Middle frontal gyrus (tissue), 1 donor: ENCODE results near the gene BTN2A1.
A peak's percentile ranks its signal among the peaks of the same experiment; 100 is the strongest.

Source experiments
- DNase-seq: peaks from one replicate; pipeline ENCODE4 v3.0.0-alpha.2; 2015; ENCODE audit warnings: low spot score; ENCODE audit errors: extremely low spot score

Gene BTN2A1

GRCh38 chr6:26465776-26466175 lies 8.0 kb downstream of the BTN2A1 start:
- no peak for DNase-seq

GRCh38 chr6:26468829-26469228 lies 11.1 kb downstream of the BTN2A1 start:
- no peak for DNase-seq

- no peak for DNase-seq
These were observed 12.9 kb downstream of the BTN2A1 start for GRCh38 chr6:26470643-26471042.

- no peak for DNase-seq
These were observed 14.2 kb downstream of the BTN2A1 start for GRCh38 chr6:26471970-26472369.

GRCh38 chr6:26472549-26473290 lies 15.0 kb downstream of the BTN2A1 start:
- DNase-seq, result no peak

GRCh38 chr6:26473429-26473757 lies 15.6 kb downstream of the BTN2A1 start:
- no peak for DNase-seq

GRCh38 chr6:26473758-26474438 lies 16.1 kb downstream of the BTN2A1 start:
- peak; percentile 69 for DNase-seq

- DNase-seq, result no peak
These were observed 16.7 kb downstream of the BTN2A1 start for GRCh38 chr6:26474439-26474881.

- no peak for DNase-seq
These were observed 18.3 kb downstream of the BTN2A1 start for GRCh38 chr6:26475823-26476729.

GRCh38 chr6:26476896-26477295 lies 19.1 kb downstream of the BTN2A1 start:
- DNase-seq, result no peak

GRCh38 chr6:26477426-26477825 lies 19.7 kb downstream of the BTN2A1 start:
- DNase-seq, result no peak

GRCh38 chr6:26478100-26478984 lies 20.6 kb downstream of the BTN2A1 start:
- no peak for DNase-seq

- no peak for DNase-seq
These were observed 21.2 kb downstream of the BTN2A1 start for GRCh38 chr6:26478985-26479278.

GRCh38 chr6:26482338-26482737 lies 24.6 kb downstream of the BTN2A1 start:
- no peak for DNase-seq

GRCh38 chr6:26483727-26484126 lies 26.0 kb downstream of the BTN2A1 start:
- DNase-seq, result no peak

- DNase-seq, result no peak
These were observed 26.4 kb downstream of the BTN2A1 start for GRCh38 chr6:26484161-26484560.

GRCh38 chr6:26485112-26485780 lies 27.5 kb downstream of the BTN2A1 start:
- DNase-seq, result no peak

GRCh38 chr6:26486358-26486757 lies 28.6 kb downstream of the BTN2A1 start:
- DNase-seq, result no peak

- DNase-seq, result no peak
These were observed 29.7 kb downstream of the BTN2A1 start for GRCh38 chr6:26487466-26487865.
